Stimulated activated naive CD8-positive, alpha-beta T cell treated with anti-CD3 and anti-CD28 coated beads, Interleukin-15, amount 100 ng/mL, for 72 hours (primary cell): ENCODE data around the gene TNRC6B.
"Not testable (repeated sequence)": the region's sequence is repeated elsewhere in the genome, so short reads cannot be mapped to it uniquely, and the experiment has no call there.

Experiments used
- ATAC-seq: fragments of 150-1000 bp; cut with Tn5 transposase; 2 replicates; pipeline ENCODE4 v1.10.0; 2021; ENCODE audit warnings: mild to moderate bottlenecking, moderate library complexity
- DNase-seq, 2 donors: peaks; one replicate each; pipeline ENCODE4 v3.0.0; 2021 to 2022
- H3K27ac Mint-ChIP-seq, 2 donors: one replicate each; pipeline ENCODE4 v1.8.0; 2022; ENCODE audit warnings: mild to moderate bottlenecking in 2 of 2, mixed read lengths in 2 of 2, moderate library complexity in 2 of 2
- H3K27me3 Mint-ChIP-seq: one replicate; pipeline ENCODE4 v1.8.0; 2022; ENCODE audit warnings: mixed read lengths
- H3K4me1 Mint-ChIP-seq: one replicate; pipeline ENCODE4 v1.8.0; 2022; ENCODE audit warnings: mild to moderate bottlenecking, mixed read lengths
- H3K4me3 Mint-ChIP-seq, 2 donors: one replicate each; pipeline ENCODE4 v1.8.0; 2022; ENCODE audit warnings: mild to moderate bottlenecking in 2 of 2, mixed read lengths in 2 of 2, moderate library complexity in 1 of 2
- H3K9me3 Mint-ChIP-seq, 2 donors: one replicate each; pipeline ENCODE4 v1.8.0; 2022; ENCODE audit warnings: mixed read lengths in 2 of 2

Gene TNRC6B

DNA sequence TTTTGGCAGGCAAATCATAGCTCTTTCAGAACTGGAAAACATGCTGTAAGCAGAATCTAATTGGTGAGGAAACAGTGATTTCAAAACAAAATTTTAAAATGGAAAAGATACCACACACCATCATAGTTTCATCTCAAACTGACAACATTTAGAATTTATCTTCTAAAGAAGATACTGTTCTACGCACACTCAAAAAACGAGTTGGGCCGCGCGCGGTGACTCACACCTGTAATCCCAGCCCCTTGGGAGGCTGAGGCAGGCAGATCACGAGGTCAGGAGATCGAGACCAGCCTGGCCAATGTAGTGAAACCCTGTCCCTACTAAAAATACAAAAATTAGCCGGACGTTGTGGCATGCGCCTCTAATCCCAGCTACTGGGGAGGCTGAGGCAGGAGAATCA is 124.4 kb downstream of the TNRC6B start:
- H3K27ac Mint-ChIP-seq: no peak overlapping the region
- no peaks in the 10 kb centered on the region for H3K27me3 Mint-ChIP-seq
- ATAC-seq: no peak
- no peak for DNase-seq
- H3K4me3 Mint-ChIP-seq: no peak overlapping the region
- H3K4me1 Mint-ChIP-seq: peaks cover 30% of the 10 kb centered on the region
- no peaks in the 10 kb centered on the region for H3K9me3 Mint-ChIP-seq

DNA sequence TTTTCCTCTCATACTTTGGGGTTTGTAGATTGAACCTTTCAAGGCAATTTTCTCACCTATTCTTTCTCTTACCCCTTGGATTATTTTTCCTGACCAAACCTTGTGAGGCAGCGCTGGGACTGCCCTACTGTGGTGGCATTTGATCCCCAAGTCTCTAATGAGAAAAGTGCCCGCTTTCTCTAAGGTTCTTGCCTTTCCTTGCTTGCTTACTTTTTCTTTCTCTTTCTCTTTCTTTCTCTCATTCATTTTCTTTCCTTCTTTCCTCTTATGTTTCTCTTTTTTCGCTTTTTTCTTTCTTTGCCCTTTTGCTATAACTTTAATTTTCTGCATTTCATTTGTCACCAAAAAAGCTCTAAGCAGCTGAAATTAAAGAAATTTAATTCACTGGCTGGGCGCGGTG is 127.9 kb downstream of the TNRC6B start:
- Mint-ChIP-seq H3K4me1 (peaks cover 52% of the 10 kb centered on the region), H3K4me3 (no peak overlapping the region), H3K27ac (no peak overlapping the region), H3K9me3 (no peaks in the 10 kb centered on the region), H3K27me3 (no peaks in the 10 kb centered on the region)
- DNase-seq (no peak), ATAC-seq (no peak)

DNA sequence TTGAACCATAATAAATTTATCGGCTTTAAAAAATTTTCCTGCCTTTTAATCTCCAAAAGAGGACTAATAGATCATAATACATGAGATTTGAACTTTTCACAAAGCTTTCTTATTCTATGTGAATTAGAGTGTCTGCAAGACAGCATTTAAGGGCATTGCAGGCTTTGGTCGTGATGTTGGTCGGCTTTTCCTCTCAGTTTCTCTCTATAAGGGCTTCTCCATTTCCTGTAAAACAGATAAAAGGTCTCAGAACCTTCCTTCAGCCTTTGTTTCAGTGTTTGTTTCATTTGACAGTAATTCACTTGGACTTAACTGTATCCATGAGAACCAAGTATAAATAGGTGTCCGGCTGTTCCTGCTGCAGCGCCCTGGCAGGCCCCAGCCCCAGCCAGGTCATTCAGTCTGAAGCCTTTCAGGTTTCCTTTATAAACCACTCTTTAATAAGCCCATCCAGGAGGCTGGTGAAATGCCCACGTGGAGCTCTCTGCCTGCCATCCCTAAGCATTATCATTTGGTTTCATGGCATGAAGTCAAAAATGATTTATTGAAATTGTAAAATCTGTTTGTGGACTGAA is 131.4 kb downstream of the TNRC6B start:
- ATAC-seq (no peak), DNase-seq (no peak)
- H3K4me1 Mint-ChIP-seq: peaks cover 40% of the 10 kb centered on the region
- H3K27me3 Mint-ChIP-seq: no peaks in the 10 kb centered on the region
- H3K9me3 Mint-ChIP-seq: no peaks in the 10 kb centered on the region
- no peak overlapping the region for H3K27ac Mint-ChIP-seq
- peak overlapping the region; percentile 20 to 21 for H3K4me3 Mint-ChIP-seq

DNA sequence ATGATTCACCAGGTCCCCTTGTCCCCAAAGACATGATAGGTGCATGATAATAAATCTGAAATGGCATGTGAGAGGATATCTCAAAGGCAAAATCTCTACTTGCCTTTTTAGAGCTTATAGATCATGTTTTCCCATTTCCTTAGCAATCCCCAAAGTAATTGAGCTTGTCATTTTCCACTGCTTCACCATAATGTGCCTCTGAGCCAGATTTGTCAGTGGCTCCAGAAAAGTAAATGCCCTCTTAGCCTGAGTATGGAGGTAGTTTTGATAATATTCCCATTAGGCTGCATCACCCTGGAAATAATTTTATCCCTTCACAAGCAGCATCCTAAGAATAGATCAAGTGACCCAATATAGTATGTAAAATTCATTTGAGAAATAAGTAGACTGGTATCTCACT is 131.9 kb downstream of the TNRC6B start:
- no peak overlapping the region for H3K4me3 Mint-ChIP-seq
- H3K27me3 Mint-ChIP-seq: no peaks in the 10 kb centered on the region
- DNase-seq: no peak
- no peak overlapping the region for H3K27ac Mint-ChIP-seq
- peaks cover 40% of the 10 kb centered on the region for H3K4me1 Mint-ChIP-seq
- no peak for ATAC-seq
- no peaks in the 10 kb centered on the region for H3K9me3 Mint-ChIP-seq

DNA sequence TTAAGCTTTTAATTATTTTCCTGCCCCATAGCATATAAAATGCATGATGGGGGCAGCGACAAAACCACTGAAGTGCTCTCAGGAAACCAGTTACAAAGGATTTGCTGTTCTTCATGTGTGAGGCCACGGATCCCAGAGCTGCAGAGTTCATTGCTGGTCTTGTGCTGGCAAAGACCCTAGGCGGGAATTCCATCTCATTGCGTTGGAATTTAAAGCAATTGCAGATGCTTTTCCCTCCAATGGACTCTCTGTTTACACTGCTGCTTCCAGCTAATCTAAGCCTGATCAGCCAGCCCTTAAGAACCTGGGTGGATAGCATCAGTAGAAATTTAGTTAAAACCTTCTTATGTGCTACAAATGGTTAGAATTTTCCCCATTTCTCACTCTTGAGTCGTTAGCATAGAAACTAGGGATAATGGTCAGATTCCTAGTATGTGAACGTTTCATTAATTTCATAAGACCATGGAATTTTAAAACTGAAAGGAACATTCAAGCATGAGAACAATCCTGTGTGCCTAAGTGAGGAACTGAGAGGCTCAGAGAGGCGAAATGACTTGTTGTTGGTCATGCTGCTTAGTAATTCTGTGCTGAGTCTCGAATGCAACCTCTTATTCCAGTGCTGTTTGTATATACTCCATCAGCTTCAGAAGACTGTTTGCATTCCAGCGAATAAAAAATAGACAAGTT is 132.5 kb downstream of the TNRC6B start:
- peaks cover 36% of the 10 kb centered on the region for H3K4me1 Mint-ChIP-seq
- ATAC-seq: no peak
- H3K27ac Mint-ChIP-seq: no peak overlapping the region
- H3K4me3 Mint-ChIP-seq: no peak overlapping the region
- DNase-seq: no peak
- H3K9me3 Mint-ChIP-seq: no peaks in the 10 kb centered on the region
- no peaks in the 10 kb centered on the region for H3K27me3 Mint-ChIP-seq

DNA sequence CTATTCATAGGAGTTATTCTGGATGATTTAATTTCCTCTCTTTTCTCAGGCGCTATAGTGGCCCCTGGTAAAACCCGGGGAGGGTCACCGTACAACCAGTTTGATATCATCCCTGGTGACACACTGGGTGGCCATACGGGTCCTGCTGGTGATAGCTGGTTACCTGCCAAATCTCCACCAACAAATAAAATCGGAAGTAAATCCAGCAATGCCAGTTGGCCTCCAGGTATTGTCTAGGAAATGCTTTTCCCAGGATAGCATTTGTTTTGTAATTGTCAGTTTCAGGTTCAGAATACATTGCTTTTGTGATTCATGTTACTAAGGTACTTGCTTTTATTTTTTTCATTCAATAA is 133.0 kb downstream of the TNRC6B start:
- H3K9me3 Mint-ChIP-seq: no peaks in the 10 kb centered on the region
- peak overlapping the region in 1 of 2 donors; percentile 45 for H3K27ac Mint-ChIP-seq

DNA sequence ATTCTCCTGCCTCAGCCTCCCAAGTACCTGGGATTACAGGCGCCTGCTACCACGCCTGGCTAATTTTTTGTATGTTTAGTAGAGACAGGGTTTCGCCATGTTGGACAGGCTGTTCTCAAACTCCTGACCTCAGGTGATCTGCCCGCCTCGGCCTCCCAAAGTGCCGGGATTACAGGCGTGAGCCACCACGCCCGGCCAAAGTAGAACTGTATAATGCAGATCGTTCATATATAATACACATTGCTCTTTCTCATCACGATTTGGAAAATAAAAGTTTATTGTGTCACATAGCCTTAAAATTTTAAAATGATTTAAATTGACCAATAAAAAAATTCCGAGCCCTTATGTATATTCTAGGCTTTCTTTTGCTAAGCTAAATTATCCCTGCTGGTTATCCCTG is 133.9 kb downstream of the TNRC6B start:
- not testable (repeated sequence) for ATAC-seq, H3K27me3 Mint-ChIP-seq, H3K4me3 Mint-ChIP-seq, H3K27ac Mint-ChIP-seq, DNase-seq, H3K9me3 Mint-ChIP-seq
- peaks cover 32% of the 10 kb centered on the region for H3K4me1 Mint-ChIP-seq

More for the DNA sequence above, 133.0 kb downstream of the TNRC6B start:
- ATAC-seq (no peak), DNase-seq (no peak)
- no peak overlapping the region for H3K4me3 Mint-ChIP-seq
- no peaks in the 10 kb centered on the region for H3K27me3 Mint-ChIP-seq
- H3K4me1 Mint-ChIP-seq: peaks cover 35% of the 10 kb centered on the region

DNA sequence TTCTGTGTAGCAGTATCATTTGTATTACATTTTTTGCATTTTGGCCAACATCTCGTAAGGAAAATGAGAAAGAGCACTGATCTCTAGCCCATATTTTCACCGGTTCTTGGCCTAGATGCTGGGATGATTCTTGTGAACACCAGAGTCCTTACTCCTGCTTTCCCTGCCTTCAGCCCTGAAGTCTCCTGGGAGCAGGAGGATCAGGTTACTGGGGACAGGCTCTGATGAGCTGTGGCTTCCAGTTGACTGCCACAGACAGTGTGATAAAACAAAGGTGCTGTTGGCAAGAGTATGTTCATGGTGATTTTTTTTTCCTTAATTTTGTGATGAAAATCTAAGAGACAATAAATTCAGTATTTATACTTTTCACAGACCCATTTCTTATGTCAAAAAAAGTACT is 134.3 kb downstream of the TNRC6B start:
- no peak overlapping the region for H3K4me3 Mint-ChIP-seq
- ATAC-seq: no peak
- peaks cover 32% of the 10 kb centered on the region for H3K4me1 Mint-ChIP-seq
- H3K27me3 Mint-ChIP-seq: no peaks in the 10 kb centered on the region
- no peak for DNase-seq
- H3K27ac Mint-ChIP-seq: no peak overlapping the region
- H3K9me3 Mint-ChIP-seq: no peaks in the 10 kb centered on the region

DNA sequence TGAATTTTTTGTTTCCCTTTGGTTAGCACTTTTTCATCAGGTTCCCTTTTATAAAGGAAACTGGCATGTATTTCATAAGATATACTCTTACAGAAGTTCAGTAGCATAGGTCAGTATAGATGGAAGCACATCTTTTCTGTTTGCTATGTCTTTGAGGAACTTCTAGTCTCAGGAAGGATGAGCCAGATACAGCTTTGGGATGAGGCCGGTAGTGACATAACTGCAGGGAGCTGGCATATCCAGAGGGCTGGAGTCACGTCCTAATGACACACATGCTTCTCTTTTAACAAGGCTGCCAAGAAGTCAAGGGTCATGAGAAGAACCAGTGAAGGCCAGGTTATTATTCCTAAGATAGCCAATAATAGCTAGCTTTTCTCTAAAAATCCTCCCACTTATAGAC is 135.3 kb downstream of the TNRC6B start:
- DNase-seq: no peak
- H3K27ac Mint-ChIP-seq: peak overlapping the region in 1 of 2 donors; percentile 21
- no peak overlapping the region for H3K4me3 Mint-ChIP-seq
- no peak for ATAC-seq
- peaks cover 23% of the 10 kb centered on the region for H3K4me1 Mint-ChIP-seq
- H3K9me3 Mint-ChIP-seq: no peaks in the 10 kb centered on the region
- no peaks in the 10 kb centered on the region for H3K27me3 Mint-ChIP-seq

DNA sequence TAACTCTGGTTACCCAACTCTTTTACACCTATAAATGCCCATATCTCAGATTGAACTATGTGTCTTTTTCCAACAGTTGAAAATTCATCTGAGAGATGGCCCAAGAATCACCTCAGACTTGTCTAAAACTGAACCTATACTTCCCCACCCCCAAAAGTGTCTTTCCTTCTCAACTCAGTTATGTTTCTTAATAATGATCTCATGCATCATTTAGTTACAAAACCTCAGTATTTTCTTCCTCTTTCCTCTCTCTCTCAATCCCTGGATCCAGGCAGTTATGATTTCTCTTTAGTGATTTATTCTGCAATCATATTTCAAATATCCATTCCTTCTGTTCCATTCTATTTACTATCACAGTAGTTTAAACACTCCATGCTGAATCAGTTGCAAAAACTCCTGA is 136.3 kb downstream of the TNRC6B start:
- Mint-ChIP-seq H3K4me1 (peaks cover 13% of the 10 kb centered on the region), H3K27ac (peak overlapping the region in 1 of 2 donors; percentile 12), H3K4me3 (no peak overlapping the region), H3K9me3 (no peaks in the 10 kb centered on the region), H3K27me3 (no peaks in the 10 kb centered on the region)
- no peak for DNase-seq
- ATAC-seq: no peak

DNA sequence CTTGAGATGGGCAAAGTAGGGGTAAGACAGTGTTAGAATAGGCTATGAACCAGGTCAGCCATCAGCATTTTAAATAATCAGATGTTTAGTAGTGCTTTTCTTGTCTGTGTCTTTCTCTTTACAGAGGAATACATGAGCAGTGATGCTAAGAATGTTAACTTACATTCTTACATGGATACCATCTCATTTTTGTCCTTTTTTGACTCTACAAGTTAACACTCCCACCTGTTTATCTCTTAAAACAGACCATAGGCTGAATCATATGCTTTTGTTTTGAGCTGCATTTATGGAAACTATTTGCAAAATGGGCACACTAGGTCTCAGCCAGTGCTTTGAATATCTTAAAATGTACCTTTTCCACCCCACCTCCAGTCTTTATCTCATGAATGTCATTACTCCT is 143.0 kb downstream of the TNRC6B start:
- Mint-ChIP-seq H3K4me3 (no peak overlapping the region), H3K9me3 (no peaks in the 10 kb centered on the region), H3K4me1 (peaks cover 54% of the 10 kb centered on the region), H3K27ac (no peak overlapping the region), H3K27me3 (no peaks in the 10 kb centered on the region)
- DNase-seq (no peak), ATAC-seq (no peak)

DNA sequence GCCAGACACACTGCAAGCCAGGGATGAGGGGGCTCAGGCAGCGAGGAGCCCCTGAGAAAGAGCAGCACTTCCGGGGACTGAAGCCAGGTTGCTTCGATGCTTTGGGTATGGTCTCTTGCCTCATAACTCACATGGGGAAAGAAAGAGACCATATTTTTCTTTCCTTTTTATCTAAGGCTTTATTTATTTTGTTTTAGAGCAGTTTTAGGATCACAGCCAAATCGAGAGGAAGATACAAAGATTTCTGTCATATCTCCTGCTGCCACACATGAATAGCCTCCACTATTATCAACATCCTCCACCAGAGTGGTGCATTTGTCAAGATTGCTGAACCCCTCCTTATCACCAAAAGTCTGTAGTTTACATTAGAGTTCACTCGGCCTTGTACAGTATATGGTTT is 144.3 kb downstream of the TNRC6B start:
- Mint-ChIP-seq H3K27me3 (no peaks in the 10 kb centered on the region), H3K4me1 (peaks cover 67% of the 10 kb centered on the region), H3K4me3 (no peak overlapping the region), H3K27ac (peak overlapping the region in 1 of 2 donors; percentile 31), H3K9me3 (no peaks in the 10 kb centered on the region)
- ATAC-seq (no peak), DNase-seq (no peak)

DNA sequence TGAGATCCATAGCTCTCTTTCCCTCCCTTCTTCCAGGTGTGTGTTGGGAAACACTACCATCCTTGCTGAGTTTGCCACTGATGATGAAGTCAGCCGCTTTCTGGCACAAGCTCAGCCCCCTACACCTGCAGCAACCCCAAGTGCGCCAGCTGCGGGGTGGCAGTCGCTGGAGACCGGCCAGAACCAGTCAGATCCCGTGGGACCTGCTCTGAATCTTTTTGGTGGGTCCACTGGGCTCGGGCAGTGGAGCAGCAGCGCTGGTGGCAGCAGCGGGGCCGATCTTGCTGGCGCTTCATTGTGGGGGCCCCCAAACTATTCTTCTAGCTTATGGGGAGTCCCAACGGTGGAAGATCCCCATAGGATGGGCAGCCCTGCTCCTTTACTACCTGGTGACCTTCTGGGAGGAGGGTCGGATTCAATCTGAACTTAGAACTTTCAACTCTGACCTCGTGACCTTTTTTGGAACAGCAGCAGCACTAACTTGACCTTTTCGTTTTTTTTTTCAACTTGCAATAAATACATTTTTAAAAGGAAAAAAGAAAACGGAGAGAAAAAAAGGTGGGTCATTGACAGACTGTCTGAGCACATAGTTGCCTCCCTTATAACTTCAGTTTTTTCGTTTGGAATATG is 145.2 kb downstream of the TNRC6B start:
- Mint-ChIP-seq H3K27me3 (no peaks in the 10 kb centered on the region), H3K9me3 (no peaks in the 10 kb centered on the region), H3K27ac (peak overlapping the region in 1 of 2 donors; percentile 37), H3K4me1 (peaks cover 76% of the 10 kb centered on the region), H3K4me3 (peak overlapping the region in 1 of 2 donors; percentile 83)
- ATAC-seq (no peak), DNase-seq (no peak)

DNA sequence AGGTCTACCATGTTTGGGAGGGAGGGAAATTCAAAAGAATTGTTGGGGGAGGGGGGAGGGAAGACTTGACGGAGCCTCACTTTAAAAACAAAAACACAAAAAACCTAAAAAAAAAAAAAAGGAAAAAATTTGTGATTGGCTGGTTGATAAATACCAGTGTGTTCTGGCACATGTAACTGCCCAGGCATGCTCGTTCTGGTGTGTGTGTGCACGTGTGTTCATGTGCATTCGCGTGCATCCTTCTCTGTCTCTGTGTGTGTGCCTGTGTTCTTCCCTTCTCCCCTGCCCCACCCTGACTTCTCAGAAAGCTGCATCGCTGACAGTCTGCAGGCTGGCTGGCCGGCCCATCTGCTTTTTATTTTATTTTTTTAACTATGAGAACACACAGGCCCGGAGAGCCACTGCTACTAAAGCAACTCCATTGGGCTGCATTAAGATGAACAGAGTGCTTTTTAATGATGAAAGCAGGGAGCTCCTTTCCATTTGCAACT is 146.0 kb downstream of the TNRC6B start:
- Mint-ChIP-seq H3K27me3 (no peaks in the 10 kb centered on the region), H3K9me3 (no peaks in the 10 kb centered on the region), H3K4me3 (peak overlapping the region; percentile 75 to 83), H3K4me1 (peaks cover 84% of the 10 kb centered on the region), H3K27ac (peak overlapping the region; percentile 89 to 93)
- DNase-seq (no peak), ATAC-seq (no peak)

DNA sequence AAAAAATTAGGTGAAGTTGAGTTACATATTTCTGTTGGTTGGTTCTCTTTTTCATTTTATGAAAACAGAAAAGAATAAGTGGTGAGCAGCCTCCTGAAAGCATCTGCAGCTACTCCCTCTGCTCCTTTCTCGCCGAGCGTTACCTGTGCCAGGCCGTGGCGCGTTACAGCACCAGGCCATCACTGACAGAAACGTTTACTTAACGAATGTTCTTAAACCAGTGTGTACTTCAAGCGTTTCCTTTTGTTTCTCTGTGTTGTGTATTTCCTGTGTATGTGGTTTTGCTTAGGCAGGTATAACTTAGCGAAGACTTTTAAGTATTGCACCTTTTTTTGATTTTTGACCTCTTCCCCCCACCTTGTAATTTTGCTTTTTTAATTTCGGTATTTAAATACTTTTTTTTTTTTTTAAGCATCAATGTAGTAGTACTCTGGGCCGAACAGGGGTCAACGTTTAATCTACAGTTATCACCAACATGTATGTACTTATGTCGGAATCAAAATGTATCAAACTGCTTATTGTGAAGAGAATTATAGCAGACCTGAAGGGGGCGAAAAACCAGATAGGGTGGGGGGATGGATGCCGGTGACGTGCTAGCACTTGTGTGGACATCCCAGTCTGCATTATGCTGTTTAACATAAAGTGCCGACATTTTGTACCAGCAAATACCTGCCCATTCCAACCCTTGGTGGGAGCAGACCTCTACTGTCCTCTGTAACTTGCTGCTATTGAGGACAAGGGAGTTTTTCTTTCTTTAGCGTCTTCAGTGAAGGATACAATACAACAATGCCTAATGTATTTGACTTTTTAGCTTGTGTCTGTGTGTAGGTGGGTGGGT is 147.0 kb downstream of the TNRC6B start:
- DNase-seq (peak; percentile 36 to 51), ATAC-seq (peak; percentile 73)
- Mint-ChIP-seq H3K4me3 (peak overlapping the region; percentile 75 to 83), H3K27me3 (no peaks in the 10 kb centered on the region), H3K9me3 (no peaks in the 10 kb centered on the region), H3K27ac (peak overlapping the region; percentile 89 to 93), H3K4me1 (peaks cover 94% of the 10 kb centered on the region)
